Cortex of kidney (tissue), 1 donor: ENCODE data around the gene PLXND1.

Source experiments
- DNase-seq: peaks from one replicate; lab custom pipeline; 2025; lab: John Stamatoyannopoulos, UW

The PLXND1 gene

GRCh38 chr3:129562803-129563202 lies 43.7 kb downstream of the PLXND1 start:
- no peak for DNase-seq

- DNase-seq, result no peak
Measured at GRCh38 chr3:129561619-129562248, 44.7 kb downstream of the PLXND1 start.

- no peak for DNase-seq
Measured at GRCh38 chr3:129560911-129561594, 45.4 kb downstream of the PLXND1 start.

DNA sequence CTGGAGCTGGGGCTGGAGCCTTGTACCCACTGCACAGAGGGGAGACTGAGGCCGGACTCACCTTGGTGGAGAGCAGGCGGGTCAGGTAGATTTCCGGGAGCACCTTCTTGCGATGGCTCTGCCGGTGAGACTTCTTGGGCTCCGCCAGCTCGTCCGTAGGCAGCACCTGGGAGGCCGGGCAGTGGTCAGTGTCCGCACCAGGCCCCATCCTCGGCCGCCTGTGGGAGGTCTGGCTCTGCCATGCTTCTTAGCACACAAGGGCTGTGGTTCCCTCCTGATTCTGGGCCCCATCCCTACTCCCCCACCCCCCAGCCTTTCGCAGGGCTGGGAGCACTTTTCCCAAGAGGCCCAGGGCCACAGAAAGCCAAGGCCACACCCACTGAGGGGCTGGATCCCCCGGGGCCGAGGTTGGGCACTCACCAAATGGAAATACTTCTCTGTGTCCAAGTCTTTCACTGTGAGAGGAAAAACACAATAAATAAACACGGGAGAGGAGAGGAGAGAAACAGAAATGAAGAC lies 46.1 kb downstream of the PLXND1 start:
- no peak for DNase-seq

GRCh38 chr3:129559565-129560079 lies 46.9 kb downstream of the PLXND1 start:
- DNase-seq, result no peak

- DNase-seq, result no peak
Measured at GRCh38 chr3:129558772-129559564, 47.5 kb downstream of the PLXND1 start.

DNA sequence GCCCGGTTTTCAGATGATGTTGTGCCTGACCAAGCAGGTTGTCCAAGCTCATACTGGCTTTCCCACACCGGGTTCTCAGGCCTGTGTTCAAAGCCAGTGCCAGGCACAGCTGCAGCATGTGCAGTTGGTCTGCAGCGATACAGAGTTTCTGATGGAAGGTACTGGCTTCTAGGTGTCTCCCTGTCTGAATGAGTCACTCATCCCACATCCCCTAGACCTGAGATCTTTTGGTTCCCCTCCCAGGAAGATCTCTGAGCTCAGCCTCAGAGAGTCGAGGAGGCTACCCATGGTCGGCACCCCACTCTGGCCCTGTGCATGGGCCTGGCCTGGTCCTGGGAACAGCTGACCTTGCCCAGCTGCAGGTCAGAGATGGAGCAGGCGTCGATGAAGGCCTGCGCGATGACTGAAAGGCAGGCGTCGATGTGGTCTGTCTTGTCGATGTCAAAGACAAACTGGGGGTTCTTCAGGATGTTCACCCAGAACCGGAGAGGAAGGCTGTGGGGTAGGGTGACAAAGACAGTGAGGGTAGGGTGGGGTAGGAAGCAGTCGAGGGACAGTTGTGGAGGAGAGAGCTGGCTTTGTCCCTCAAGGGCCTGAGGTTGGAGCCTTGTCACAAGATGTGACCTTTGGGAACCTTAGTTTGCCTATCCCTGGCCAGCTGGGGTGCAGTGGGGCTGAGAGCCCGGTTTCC lies 48.2 kb downstream of the PLXND1 start:
- no peak for DNase-seq

DNA sequence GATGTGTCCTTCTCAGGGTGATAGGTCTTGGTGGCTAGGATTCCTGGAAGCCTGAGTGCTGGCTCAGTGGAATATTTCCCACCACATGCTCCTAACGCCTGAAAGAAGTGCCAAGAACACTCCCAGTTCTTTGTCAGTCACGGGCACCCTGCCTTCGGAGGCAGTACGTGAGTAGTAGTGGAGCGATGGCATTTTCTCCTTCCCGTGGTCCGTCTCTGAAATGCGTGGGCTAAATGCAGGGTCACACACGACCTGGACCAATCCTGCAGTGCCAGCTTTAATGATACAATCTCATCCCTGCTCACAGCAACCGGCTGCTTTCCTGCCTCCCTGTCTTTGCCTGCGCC lies 49.0 kb downstream of the PLXND1 start:
- no peak for DNase-seq

GRCh38 chr3:129556890-129557547 lies 49.5 kb downstream of the PLXND1 start:
- DNase-seq, result no peak

GRCh38 chr3:129556358-129556695 lies 50.1 kb downstream of the PLXND1 start:
- DNase-seq, result no peak

GRCh38 chr3:129555616-129556357 lies 50.7 kb downstream of the PLXND1 start:
- no peak for DNase-seq

DNA sequence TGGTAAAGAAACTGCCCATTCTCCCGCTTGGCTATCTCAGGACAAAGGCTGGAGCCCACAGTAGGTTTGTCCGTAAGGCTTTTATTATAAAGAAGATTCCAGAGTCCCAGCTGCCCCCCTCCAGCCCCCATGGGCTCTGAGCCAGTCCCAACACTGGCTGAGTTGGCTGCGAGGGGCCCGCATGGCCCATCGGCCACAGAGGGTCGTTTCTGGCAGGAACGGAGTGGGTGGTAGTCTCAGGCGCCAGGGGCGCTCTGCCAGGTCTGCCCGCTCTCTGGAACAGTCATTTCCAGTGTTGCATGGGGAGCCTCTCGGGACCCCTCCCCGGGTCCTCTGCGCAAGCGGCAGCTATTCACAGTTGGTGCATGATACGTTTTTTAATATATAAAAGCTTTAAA lies 51.3 kb downstream of the PLXND1 start:
- DNase-seq, result no peak

DNA sequence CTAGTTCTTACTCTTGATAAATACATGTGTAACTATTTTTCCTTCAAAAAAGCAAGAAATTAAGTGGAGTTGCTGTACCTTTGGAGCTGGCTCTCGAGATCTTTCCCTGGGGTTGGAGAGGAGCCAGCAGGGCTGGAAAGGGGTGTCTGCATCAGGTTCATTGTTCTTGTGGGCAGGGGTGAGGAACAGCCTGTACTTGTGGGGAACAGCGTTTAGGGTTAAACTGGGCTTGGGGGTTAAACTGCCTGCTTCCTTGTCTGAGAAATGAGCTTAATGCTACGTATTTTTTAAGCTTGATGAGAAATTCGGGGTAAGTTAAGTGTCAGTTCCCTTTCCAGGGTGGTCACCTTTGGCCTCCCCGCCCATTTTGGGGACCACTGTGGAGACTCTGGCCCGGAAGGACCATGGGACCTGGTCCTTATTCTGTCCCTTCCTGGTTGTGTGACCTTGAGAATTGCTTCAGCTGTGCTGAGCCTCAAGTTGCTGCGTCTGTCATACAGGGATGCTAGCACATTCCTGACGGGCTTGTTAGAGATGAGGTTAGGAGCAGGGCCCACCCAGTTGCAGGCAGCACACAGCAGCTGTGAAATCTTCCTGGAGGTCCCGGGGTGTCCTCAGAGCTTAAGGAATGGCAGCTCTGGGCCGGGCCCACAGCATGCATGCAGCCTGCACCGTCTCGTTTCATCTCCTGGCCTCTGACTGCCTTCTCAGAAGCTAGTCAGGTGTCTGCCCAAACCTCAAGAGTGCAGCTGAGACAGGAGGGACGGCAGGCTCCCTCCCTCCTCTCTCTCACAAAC lies 51.9 kb downstream of the PLXND1 start:
- no peak for DNase-seq

DNA sequence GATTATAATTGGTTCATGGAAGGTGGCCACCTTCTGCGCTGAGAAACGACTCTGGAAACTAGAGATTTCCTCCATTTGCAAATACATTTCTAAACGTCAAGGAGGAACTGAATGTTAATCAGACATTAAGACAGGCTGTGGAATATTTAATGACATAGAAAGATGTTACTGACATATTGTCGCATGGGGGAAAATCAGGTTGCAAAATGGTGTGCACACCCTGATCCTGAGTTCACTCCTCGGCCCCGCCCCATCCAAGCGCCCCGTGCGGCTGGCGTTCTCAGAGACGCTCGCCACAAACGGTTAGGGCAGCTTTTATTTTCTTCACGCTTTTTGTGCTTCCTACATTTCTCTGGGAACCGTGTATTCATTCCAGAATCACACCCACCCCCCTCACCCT lies 52.8 kb downstream of the PLXND1 start:
- no peak for DNase-seq

DNA sequence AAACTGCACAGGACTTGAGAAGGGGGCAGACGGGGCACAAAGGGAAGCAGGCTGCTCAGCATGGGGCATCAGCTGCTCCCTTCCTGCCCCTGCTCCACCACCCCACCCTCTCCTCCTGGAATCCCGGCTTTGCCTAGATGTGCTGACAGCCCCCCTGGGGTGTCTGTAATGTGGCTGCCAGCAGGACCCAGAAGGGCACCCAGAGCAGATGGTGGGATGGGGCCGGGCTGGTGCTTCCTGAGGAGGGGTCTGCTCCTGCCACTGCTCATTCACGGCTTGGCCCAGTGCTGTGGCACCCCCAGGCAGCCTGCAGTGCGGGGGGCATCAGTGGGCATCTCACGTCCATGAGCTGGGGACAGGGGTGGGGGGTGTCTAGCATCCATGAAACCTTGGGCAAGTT lies 53.3 kb downstream of the PLXND1 start:
- DNase-seq, result no peak

DNA sequence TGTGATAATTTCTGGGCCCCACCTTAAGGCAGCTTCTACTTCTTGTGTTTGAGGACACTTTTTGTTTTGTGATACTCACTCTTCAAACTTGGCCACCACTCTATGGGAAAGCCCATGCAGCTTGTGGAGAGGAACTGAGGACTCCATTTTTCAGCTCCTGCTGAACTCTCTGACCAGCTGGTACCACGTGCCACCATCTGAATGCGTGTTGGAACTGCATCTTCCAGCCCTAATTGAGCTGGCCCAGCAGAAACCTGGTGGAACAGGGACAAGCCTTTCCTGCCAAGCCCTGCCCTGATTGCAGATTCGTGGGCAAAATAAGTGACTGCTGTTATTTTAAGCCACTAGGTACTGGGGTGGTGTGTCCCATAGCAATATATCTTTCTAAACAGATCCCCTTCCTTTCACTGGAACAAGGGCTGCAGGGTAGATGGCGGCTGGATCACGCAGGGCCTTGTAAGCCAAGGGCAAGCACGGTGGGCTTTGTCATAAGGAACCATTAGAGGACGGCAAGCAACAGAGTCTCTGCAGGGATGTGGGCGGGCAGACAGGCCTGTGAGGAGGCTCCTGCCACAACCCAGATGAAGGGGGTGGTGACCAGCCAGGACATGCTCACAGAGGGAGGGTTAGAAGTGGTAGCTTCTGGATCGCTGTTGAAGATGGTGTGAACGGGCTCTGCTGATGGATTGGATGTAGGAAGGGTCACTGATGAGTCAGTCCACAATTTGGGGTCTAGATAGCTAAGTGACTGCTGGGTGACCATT lies 54.0 kb downstream of the PLXND1 start:
- no peak for DNase-seq

GRCh38 chr3:129549805-129550204 lies 56.7 kb downstream of the PLXND1 start:
- no peak for DNase-seq

DNA sequence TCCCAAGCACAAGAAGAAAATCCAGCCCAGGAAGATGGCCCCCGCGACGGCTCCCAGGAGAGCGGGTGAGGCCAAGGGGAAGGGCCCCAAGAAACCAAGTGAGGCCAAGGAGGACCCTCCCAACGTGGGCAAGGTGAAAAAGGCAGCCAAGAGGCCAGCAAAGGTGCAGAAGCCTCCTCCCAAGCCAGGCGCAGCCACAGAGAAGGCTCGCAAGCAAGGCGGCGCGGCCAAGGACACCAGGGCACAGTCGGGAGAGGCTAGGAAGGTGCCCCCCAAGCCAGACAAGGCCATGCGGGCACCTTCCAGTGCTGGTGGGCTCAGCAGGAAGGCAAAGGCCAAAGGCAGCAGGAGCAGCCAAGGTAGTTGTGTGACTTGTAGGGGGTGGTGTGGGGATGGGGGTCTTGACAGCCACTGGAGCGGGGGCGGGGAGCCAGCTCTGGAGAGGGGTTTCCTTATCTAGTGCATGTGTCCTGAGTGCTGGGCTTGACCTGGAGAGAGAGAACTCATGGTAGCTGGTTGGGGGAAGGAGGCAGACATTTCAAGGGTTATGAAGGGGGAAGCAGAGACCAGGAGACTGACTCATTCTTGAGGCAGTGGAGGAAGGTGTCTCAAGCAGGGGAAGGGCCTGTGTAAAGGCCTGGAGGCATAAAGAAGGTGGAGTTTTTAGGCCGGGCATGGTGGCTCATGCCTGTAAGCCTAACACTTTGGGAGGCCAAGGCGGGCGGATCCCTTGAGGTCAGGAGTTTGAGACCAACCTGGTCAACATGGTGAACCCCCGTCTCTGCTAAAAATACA lies 57.3 kb downstream of the PLXND1 start:
- DNase-seq, result no peak
